Endothelial cell of umbilical vein (primary cell): ENCODE data around the gene COX18. TPM values are rescaled to one million over a fixed set of nuclear protein-coding genes. Genes with fewer than 3 reads are reported as not detected.

Experiments
- BruUV-seq: library from RNA; stranded (reverse); fragments of 400-500 nt; replicated peaks from 2 replicates; lab custom pipeline; 2021; lab: Mats Ljungman, UMichigan
- CTCF ChIA-PET: fragments of 300-600, 350-600 bp; sonication (Branson Sonifier 250); formaldehyde crosslinking; loops from one replicate; lab custom pipeline; 2021; ENCODE audit warnings: antibody characterized with exemption, inconsistent platforms; lab: Charles Lee
- POLR2A ChIA-PET: fragments of 300-600, 350-600 bp; sonication (Branson Sonifier 250); formaldehyde crosslinking; loops from one replicate; lab custom pipeline; 2021; ENCODE audit warnings: antibody characterized with exemption, inconsistent platforms; lab: Charles Lee
- DNase-seq: peaks from one replicate; pipeline ENCODE4 v3.0.0-alpha.2; 2011; ENCODE audit warnings: low read depth, low spot score
- FAIRE-seq: peaks from 2 replicates; lab custom pipeline; 2011; peaks lifted over from hg19 to GRCh38; lab: Jason Lieb, UNC
- H2AFZ ChIP-seq: 2 replicates; pipeline ENCODE4 v1.6.0; 2012; ENCODE audit warnings: low read depth, low read length, control low read depth, inconsistent platforms
- H3K27ac ChIP-seq: 2 replicates; pipeline ENCODE4 v1.5.1; 2011; ENCODE audit warnings: low read depth, mild to moderate bottlenecking, control low read depth, low read length, moderate library complexity; ENCODE audit not compliant: insufficient read depth
- H3K27me3 ChIP-seq, 2 experiments: 2 replicates each; pipeline versions ENCODE4 v1.6.0 to v1.6.1; 2011; ENCODE audit warnings: low read length in 2 of 2, mixed read lengths in 1 of 2; ENCODE audit not compliant: control insufficient read depth in 2 of 2, insufficient read depth in 2 of 2
- H3K36me3 ChIP-seq, 2 experiments: 2 replicates in 1 of 2; 3 replicates in 1 of 2; pipeline ENCODE4 v1.5.1; 2011; ENCODE audit warnings: low read length in 2 of 2, mild to moderate bottlenecking in 1 of 2, moderate library complexity in 1 of 2; ENCODE audit not compliant: control insufficient read depth in 2 of 2, insufficient read depth in 2 of 2; ENCODE audit errors: extremely low read depth in 1 of 2
- H3K4me1 ChIP-seq: 3 replicates; pipeline ENCODE4 v1.5.1; 2011; ENCODE audit warnings: mild to moderate bottlenecking, low read length; ENCODE audit not compliant: control insufficient read depth, insufficient read depth; ENCODE audit errors: extremely low read depth
- H3K4me2 ChIP-seq: 2 replicates; pipeline ENCODE4 v1.6.1; 2011; ENCODE audit warnings: low read length, control low read depth, mixed read lengths; ENCODE audit not compliant: insufficient read depth
- H3K4me3 ChIP-seq, 3 experiments: fragments of 200-600 bp in 1 of 3; sonication (generic), shearing (Covaris generic) in 1 of 3; replicated peaks in 1 of 3; 2 replicates each; pipeline ENCODE4 v1.5.1; 2011 to 2016; ENCODE audit warnings: control low read depth in 3 of 3, low read length in 3 of 3, mild to moderate bottlenecking in 2 of 3, inconsistent platforms in 1 of 3, low read depth in 1 of 3, moderate library complexity in 1 of 3; ENCODE audit not compliant: insufficient read depth in 1 of 3
- H3K79me2 ChIP-seq: 2 replicates; pipeline ENCODE4 v1.6.0; 2012; ENCODE audit warnings: low read length, inconsistent platforms; ENCODE audit not compliant: control insufficient read depth, insufficient read depth
- H3K9ac ChIP-seq: replicated peaks from 2 replicates; pipeline ENCODE3; 2011; ENCODE audit warnings: low read length, control low read depth; ENCODE audit not compliant: insufficient read depth; ENCODE audit errors: extremely low read depth
- H3K9me1 ChIP-seq: replicated peaks from 3 replicates; pipeline ENCODE4 v1.6.0; 2011; ENCODE audit warnings: mild to moderate bottlenecking, low read length; ENCODE audit not compliant: control insufficient read depth, insufficient read depth; ENCODE audit errors: extremely low read depth
- H3K9me3 ChIP-seq: replicated peaks from 2 replicates; pipeline ENCODE4 v1.5.1; 2012; ENCODE audit warnings: low read length, inconsistent platforms; ENCODE audit not compliant: control insufficient read depth, insufficient read depth
- H4K20me1 ChIP-seq: replicated peaks from 2 replicates; pipeline ENCODE3; 2011; ENCODE audit warnings: mild to moderate bottlenecking, low read length; ENCODE audit not compliant: control insufficient read depth, insufficient read depth; ENCODE audit errors: extremely low read depth
- EZH2 ChIP-seq: IDR thresholded peaks from 2 replicates; pipeline ENCODE4 v1.6.1; 2012; ENCODE audit warnings: borderline replicate concordance, low read depth, mild to moderate bottlenecking, moderate library complexity, low read length, inconsistent platforms; ENCODE audit not compliant: severe bottlenecking
- FOS ChIP-seq: IDR thresholded peaks from 2 replicates; pipeline ENCODE4 v1.6.1; 2011; ENCODE audit warnings: mild to moderate bottlenecking, low read length, moderate library complexity, borderline replicate concordance; ENCODE audit not compliant: insufficient read depth
- GATA2 ChIP-seq: IDR thresholded peaks from 2 replicates; pipeline ENCODE4 v1.7.0; 2011; ENCODE audit warnings: low read depth, mild to moderate bottlenecking, moderate library complexity, mixed read lengths, low read length; ENCODE audit not compliant: insufficient read length, insufficient read depth
- JUN ChIP-seq: IDR thresholded peaks from 2 replicates; pipeline ENCODE4 v1.6.1; 2011; ENCODE audit warnings: borderline replicate concordance, low read depth; ENCODE audit not compliant: insufficient read length, insufficient read depth
- MYC ChIP-seq: IDR thresholded peaks from one replicate; pipeline ENCODE4 v1.6.1; 2011; ENCODE audit warnings: mild to moderate bottlenecking, low read depth, low read length
- POLR2A ChIP-seq: IDR thresholded peaks from 2 replicates; pipeline ENCODE4 v1.6.1; 2012; ENCODE audit warnings: low read depth, mild to moderate bottlenecking, control low read depth, low read length
- POLR2AphosphoS5 ChIP-seq: IDR thresholded peaks from 2 replicates; pipeline ENCODE4 v1.6.1; 2012; ENCODE audit warnings: low read depth, mild to moderate bottlenecking, control low read depth, low read length, moderate library complexity; ENCODE audit not compliant: insufficient read depth
- dilution Hi-C: fragments of 300-500 bp; cut with MboI; formaldehyde crosslinking; loops from one replicate; pipeline ENCODE4 v1.15.0; 2019; ENCODE audit warnings: low sequenced_read_pairs; ENCODE audit not compliant: extremely low pct_ligation_motif_present
- intact Hi-C: fragments of 100-400 bp; cut with micrococcal nuclease; formaldehyde crosslinking; loops from one replicate; pipeline ENCODE4 v1.10.0; 2022
- polyA plus RNA-seq, 4 experiments: library from polyadenylated mRNA; depleted of rRNA in 3 of 4; stranded (reverse) in 3 of 4; unstranded in 1 of 4; fragments of >200 nt; gene quantifications; 2 replicates each; pipeline versions ENCODE4 v1.2.1 to v1.2.3, GENCODE V29; 2011 to 2012; ENCODE audit warnings: missing spikeins in 1 of 4
- total RNA-seq: library from RNA; stranded (reverse); gene quantifications from 2 replicates; pipeline ENCODE4 v1.2.3, GENCODE V29; 2021
- TF ChIP-seq, protein P1 (sequence below): IDR thresholded peaks from 2 replicates; pipeline ENCODE4 v1.6.1; 2011; ENCODE audit not compliant: insufficient read depth, insufficient read length
- TF ChIP-seq, protein P2 (sequence below), 2 donors: IDR thresholded peaks; 1 replicate in 1 of 2; 2 replicates in 1 of 2; pipeline ENCODE4 v1.5.1; 2011; ENCODE audit warnings: low read length in 2 of 2, mild to moderate bottlenecking in 2 of 2, moderate library complexity in 2 of 2, control low read depth in 1 of 2, inconsistent platforms in 1 of 2, low read depth in 1 of 2; ENCODE audit not compliant: insufficient read depth in 1 of 2; ENCODE audit errors: extremely low read depth in 1 of 2

Gene COX18
- total and polyA plus RNA-seq, 2 donors (not counting 3 experiments of a cell fraction or from before 2014, with no cell fraction given) = 11.7 to 13.0 TPM

- peaks cover 0 to 3% of the 10 kb centered on the region in 2 experiments for H3K27me3 ChIP-seq
- CTCF ChIA-PET = no interaction called here
- POLR2A ChIA-PET = no interaction called here
- H3K27ac ChIP-seq = no peak overlapping the region
- no peak overlapping the region for H3K4me2 ChIP-seq
- BruUV-seq = no TSS peak
- dilution Hi-C loops = no loop called here
- H3K9ac ChIP-seq = no peak overlapping the region
- H3K4me1 ChIP-seq = no peaks in the 10 kb centered on the region
- no peaks in the 10 kb centered on the region for H3K9me3 ChIP-seq
- TF ChIP-seq FOS (no peak), EZH2 (no peak), POLR2A (no peak), MYC (no peak), POLR2AphosphoS5 (no peak), GATA2 (no peak), JUN (no peak)
- TF ChIP-seq, protein P1, sequence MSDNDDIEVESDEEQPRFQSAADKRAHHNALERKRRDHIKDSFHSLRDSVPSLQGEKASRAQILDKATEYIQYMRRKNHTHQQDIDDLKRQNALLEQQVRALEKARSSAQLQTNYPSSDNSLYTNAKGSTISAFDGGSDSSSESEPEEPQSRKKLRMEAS = no peak
- TF ChIP-seq, protein P2, sequence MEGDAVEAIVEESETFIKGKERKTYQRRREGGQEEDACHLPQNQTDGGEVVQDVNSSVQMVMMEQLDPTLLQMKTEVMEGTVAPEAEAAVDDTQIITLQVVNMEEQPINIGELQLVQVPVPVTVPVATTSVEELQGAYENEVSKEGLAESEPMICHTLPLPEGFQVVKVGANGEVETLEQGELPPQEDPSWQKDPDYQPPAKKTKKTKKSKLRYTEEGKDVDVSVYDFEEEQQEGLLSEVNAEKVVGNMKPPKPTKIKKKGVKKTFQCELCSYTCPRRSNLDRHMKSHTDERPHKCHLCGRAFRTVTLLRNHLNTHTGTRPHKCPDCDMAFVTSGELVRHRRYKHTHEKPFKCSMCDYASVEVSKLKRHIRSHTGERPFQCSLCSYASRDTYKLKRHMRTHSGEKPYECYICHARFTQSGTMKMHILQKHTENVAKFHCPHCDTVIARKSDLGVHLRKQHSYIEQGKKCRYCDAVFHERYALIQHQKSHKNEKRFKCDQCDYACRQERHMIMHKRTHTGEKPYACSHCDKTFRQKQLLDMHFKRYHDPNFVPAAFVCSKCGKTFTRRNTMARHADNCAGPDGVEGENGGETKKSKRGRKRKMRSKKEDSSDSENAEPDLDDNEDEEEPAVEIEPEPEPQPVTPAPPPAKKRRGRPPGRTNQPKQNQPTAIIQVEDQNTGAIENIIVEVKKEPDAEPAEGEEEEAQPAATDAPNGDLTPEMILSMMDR (IDR thresholded peaks at IDR 0.05; ENCODE audit: extremely low read depth in 1 of 2, insufficient read depth in 1 of 2, low read depth in 1 of 2, low read length in 2 of 2) = no peak
- FAIRE-seq = no peak
- H4K20me1 ChIP-seq = no peaks in the 10 kb centered on the region
- H3K36me3 ChIP-seq = no peaks in the 10 kb centered on the region
- H2AFZ ChIP-seq = no peak overlapping the region
- H3K4me3 ChIP-seq = no peak overlapping the region
- no peak for DNase-seq
- intact Hi-C loops = no loop called here
- no peaks in the 10 kb centered on the region for H3K9me1 ChIP-seq
- no peaks in the 10 kb centered on the region for H3K79me2 ChIP-seq
Measured at GRCh38 chr4:73034896-73035295, 34.6 kb downstream of the COX18 start.
